ENCODE results near the gene CAMK2D. TPM values are rescaled to one million over a fixed set of nuclear protein-coding genes. Genes with fewer than 3 reads are reported as not detected.

The CAMK2D gene
- total and polyA plus RNA-seq, 2 experiments from 2014 or later: 4.9 to 14.6 TPM

- no peaks in the 10 kb centered on the region for H3K36me3 ChIP-seq (ENCODE audit: insufficient read depth)
- no peak for ATAC-seq
Measured at GRCh38 chr4:113665036-113665435, 96.5 kb downstream of the CAMK2D start.

More at GRCh38 chr4:113665036-113665435, 96.5 kb downstream of the CAMK2D start:
- Histone ChIP-seq H2AFZ (no peak overlapping the region), H3K79me2 (replicated peaks; ENCODE audit: insufficient read depth) (no peaks in the 10 kb centered on the region), H3K4me2 (no peak overlapping the region), H3F3A (replicated peaks; ENCODE audit: low read depth) (no peaks in the 10 kb centered on the region), H3K4me1 (ENCODE audit: insufficient read depth) (no peaks in the 10 kb centered on the region), H3K27ac (ENCODE audit: low read depth) (no peak overlapping the region), H3K27me3 (ENCODE audit: insufficient read depth) (no peaks in the 10 kb centered on the region), H4K20me1 (replicated peaks; ENCODE audit: insufficient read depth) (no peaks in the 10 kb centered on the region), H3K9me2 (ENCODE audit: insufficient read depth) (no peaks in the 10 kb centered on the region), H3K4me3 (no peak overlapping the region)
- TF ChIP-seq STAT1 (IDR thresholded peaks at IDR 0.05; ENCODE audit: unreplicated experiment) (no peak), CREB1 (CRISPR knock-in tag; IDR thresholded peaks at IDR 0.05; ENCODE audit: low read depth) (no peak), EZH2phosphoT487 (IDR thresholded peaks at IDR 0.05; ENCODE audit: unreplicated experiment) (no peak), ZNF331 (CRISPR knock-in tag; IDR thresholded peaks at IDR 0.05; ENCODE audit: low read depth) (no peak), EZH2 (IDR thresholded peaks at IDR 0.05; ENCODE audit: low read depth, unreplicated experiment) (no peak), JUNB (IDR thresholded peaks at IDR 0.05; ENCODE audit: unreplicated experiment) (no peak), POLR2AphosphoS5 (IDR thresholded peaks at IDR 0.05; ENCODE audit: low read depth) (no peak), NANOG (IDR thresholded peaks at IDR 0.05; ENCODE audit: borderline replicate concordance) (no peak), ETS1 (IDR thresholded peaks at IDR 0.05) (no peak), ZNF114 (CRISPR knock-in tag; IDR thresholded peaks at IDR 0.05) (no peak), CTCF (conservative IDR thresholded peaks at IDR 0.05; ENCODE audit: low read depth in 2 of 2) (no peak)
- TF ChIP-seq, protein P1, sequence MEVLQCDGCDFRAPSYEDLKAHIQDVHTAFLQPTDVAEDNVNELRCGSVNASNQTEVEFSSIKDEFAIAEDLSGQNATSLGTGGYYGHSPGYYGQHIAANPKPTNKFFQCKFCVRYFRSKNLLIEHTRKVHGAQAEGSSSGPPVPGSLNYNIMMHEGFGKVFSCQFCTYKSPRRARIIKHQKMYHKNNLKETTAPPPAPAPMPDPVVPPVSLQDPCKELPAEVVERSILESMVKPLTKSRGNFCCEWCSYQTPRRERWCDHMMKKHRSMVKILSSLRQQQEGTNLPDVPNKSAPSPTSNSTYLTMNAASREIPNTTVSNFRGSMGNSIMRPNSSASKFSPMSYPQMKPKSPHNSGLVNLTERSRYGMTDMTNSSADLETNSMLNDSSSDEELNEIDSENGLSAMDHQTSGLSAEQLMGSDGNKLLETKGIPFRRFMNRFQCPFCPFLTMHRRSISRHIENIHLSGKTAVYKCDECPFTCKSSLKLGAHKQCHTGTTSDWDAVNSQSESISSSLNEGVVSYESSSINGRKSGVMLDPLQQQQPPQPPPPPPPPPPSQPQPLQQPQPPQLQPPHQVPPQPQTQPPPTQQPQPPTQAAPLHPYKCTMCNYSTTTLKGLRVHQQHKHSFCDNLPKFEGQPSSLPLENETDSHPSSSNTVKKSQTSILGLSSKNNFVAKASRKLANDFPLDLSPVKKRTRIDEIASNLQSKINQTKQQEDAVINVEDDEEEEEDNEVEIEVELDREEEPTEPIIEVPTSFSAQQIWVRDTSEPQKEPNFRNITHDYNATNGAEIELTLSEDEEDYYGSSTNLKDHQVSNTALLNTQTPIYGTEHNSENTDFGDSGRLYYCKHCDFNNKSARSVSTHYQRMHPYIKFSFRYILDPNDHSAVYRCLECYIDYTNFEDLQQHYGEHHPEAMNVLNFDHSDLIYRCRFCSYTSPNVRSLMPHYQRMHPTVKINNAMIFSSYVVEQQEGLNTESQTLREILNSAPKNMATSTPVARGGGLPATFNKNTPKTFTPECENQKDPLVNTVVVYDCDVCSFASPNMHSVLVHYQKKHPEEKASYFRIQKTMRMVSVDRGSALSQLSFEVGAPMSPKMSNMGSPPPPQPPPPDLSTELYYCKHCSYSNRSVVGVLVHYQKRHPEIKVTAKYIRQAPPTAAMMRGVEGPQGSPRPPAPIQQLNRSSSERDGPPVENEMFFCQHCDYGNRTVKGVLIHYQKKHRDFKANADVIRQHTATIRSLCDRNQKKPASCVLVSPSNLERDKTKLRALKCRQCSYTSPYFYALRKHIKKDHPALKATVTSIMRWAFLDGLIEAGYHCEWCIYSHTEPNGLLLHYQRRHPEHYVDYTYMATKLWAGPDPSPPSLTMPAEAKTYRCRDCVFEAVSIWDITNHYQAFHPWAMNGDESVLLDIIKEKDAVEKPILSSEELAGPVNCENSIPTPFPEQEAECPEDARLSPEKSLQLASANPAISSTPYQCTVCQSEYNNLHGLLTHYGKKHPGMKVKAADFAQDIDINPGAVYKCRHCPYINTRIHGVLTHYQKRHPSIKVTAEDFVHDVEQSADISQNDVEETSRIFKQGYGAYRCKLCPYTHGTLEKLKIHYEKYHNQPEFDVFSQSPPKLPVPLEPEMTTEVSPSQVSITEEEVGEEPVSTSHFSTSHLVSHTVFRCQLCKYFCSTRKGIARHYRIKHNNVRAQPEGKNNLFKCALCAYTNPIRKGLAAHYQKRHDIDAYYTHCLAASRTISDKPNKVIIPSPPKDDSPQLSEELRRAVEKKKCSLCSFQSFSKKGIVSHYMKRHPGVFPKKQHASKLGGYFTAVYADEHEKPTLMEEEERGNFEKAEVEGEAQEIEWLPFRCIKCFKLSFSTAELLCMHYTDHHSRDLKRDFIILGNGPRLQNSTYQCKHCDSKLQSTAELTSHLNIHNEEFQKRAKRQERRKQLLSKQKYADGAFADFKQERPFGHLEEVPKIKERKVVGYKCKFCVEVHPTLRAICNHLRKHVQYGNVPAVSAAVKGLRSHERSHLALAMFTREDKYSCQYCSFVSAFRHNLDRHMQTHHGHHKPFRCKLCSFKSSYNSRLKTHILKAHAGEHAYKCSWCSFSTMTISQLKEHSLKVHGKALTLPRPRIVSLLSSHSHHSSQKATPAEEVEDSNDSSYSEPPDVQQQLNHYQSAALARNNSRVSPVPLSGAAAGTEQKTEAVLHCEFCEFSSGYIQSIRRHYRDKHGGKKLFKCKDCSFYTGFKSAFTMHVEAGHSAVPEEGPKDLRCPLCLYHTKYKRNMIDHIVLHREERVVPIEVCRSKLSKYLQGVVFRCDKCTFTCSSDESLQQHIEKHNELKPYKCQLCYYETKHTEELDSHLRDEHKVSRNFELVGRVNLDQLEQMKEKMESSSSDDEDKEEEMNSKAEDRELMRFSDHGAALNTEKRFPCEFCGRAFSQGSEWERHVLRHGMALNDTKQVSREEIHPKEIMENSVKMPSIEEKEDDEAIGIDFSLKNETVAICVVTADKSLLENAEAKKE (CRISPR knock-in tag; IDR thresholded peaks at IDR 0.05): no peak
- TF ChIP-seq, protein P2, sequence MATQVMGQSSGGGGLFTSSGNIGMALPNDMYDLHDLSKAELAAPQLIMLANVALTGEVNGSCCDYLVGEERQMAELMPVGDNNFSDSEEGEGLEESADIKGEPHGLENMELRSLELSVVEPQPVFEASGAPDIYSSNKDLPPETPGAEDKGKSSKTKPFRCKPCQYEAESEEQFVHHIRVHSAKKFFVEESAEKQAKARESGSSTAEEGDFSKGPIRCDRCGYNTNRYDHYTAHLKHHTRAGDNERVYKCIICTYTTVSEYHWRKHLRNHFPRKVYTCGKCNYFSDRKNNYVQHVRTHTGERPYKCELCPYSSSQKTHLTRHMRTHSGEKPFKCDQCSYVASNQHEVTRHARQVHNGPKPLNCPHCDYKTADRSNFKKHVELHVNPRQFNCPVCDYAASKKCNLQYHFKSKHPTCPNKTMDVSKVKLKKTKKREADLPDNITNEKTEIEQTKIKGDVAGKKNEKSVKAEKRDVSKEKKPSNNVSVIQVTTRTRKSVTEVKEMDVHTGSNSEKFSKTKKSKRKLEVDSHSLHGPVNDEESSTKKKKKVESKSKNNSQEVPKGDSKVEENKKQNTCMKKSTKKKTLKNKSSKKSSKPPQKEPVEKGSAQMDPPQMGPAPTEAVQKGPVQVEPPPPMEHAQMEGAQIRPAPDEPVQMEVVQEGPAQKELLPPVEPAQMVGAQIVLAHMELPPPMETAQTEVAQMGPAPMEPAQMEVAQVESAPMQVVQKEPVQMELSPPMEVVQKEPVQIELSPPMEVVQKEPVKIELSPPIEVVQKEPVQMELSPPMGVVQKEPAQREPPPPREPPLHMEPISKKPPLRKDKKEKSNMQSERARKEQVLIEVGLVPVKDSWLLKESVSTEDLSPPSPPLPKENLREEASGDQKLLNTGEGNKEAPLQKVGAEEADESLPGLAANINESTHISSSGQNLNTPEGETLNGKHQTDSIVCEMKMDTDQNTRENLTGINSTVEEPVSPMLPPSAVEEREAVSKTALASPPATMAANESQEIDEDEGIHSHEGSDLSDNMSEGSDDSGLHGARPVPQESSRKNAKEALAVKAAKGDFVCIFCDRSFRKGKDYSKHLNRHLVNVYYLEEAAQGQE (IDR thresholded peaks at IDR 0.05; ENCODE audit: unreplicated experiment): no peak
- Mint-ChIP-seq H3K27me3 (ENCODE audit: insufficient read depth, low read depth, poor library complexity) (no peaks in the 10 kb centered on the region), H3K9me3 (no peaks in the 10 kb centered on the region), H3K27ac (no peak overlapping the region), H3K4me1 (no peaks in the 10 kb centered on the region), H3K4me3 (no peak overlapping the region), H3K36me3 (ENCODE audit: low read depth) (no peaks in the 10 kb centered on the region)
- DNase-seq (ENCODE audit: low spot score): no peak
